GM12801 (cell line): ENCODE measurements around the gene PLEKHB2.

Source experiments
- TF ChIP-seq, protein P1 (sequence below): IDR thresholded peaks from one replicate; pipeline ENCODE4 v1.5.1; 2011; ENCODE audit warnings: control low read depth; ENCODE audit not compliant: insufficient read length; ENCODE audit errors: extremely low read depth

PLEKHB2 gene

DNA sequence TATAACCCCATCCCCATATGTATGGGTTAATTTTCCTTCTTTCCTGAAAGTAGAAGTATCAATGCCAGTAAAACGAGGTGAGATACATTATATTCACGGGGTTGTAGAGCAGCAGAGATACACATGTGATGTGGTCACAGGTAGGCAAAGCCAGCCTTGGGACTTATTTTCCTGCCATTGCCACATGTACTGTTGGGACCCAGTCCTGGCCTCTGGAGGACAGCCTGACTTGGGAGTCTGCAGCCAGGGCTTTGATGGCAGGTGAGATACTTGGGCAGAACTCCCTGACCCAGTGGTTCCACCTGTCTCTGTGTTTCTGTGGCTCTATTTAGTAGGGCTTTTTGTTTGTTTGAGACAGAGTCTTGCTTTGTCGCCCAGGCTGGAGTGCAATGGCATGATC lies 18.1 kb downstream of the PLEKHB2 start:
- TF ChIP-seq, protein P1, sequence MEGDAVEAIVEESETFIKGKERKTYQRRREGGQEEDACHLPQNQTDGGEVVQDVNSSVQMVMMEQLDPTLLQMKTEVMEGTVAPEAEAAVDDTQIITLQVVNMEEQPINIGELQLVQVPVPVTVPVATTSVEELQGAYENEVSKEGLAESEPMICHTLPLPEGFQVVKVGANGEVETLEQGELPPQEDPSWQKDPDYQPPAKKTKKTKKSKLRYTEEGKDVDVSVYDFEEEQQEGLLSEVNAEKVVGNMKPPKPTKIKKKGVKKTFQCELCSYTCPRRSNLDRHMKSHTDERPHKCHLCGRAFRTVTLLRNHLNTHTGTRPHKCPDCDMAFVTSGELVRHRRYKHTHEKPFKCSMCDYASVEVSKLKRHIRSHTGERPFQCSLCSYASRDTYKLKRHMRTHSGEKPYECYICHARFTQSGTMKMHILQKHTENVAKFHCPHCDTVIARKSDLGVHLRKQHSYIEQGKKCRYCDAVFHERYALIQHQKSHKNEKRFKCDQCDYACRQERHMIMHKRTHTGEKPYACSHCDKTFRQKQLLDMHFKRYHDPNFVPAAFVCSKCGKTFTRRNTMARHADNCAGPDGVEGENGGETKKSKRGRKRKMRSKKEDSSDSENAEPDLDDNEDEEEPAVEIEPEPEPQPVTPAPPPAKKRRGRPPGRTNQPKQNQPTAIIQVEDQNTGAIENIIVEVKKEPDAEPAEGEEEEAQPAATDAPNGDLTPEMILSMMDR: no peak

DNA sequence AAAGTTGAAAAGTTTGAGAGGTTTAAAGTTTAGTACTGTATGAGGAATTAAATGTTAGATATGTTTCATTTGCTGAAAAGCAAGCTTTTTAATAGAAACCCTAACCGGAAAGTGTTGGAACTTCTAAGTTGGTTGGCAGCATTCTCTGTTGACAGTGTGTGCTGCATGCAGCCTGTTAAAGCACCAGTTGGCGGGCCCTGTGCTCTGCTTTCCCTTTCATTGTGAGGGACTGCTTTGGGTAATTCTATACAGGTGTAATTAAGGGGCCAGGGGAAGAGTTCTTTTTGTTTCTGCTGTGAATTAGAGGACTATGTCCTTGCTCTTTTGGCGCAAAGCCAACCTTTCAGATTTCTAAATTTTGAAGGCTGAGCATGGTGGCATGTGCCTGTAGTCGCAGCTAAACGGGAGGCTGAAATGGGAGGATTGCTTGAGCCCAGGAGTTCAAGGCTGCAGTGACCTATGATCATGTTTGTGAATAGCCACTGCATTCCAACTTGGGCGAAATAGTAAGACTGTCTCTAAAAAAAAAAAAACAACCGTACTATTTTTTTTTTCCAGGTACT lies 20.1 kb downstream of the PLEKHB2 start:
- TF ChIP-seq, protein P1: no peak

DNA sequence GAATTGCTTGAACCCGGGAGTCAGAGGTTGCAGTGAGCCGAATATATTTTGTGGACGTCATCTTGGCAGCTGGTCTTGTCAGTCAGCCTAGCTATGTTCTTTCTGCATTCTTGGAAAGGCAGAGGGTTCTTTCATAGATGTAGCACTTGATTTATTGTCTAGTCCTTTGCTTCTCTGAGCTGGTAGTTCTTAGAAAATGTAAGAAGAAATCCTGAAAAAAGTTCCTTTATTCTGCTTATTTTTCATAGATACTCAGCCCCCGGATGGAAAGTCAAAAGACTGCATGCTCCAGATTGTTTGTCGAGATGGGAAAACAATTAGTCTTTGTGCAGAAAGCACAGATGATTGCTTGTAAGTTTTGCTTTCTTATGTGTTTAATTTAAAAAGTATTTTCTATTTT lies 21.3 kb downstream of the PLEKHB2 start:
- TF ChIP-seq, protein P1: no peak

DNA sequence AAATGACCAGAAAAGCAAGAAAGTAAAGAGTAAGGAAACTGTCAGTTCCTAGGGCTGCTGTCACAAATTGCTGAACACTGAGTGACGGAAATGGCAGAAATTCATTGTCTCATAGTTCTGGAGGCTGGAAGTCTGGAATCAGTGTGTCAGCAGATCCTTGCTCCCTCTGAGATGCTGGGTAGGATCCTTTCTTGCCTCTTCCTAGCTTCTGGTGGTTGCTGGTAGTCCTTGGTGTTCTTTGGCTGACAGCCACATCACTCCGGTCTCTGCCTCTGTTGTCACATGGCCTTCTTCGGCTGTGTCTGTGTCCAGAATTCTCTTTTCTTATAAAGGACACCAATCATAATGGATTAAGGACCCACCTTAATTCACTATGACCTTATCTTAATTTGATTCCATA lies 21.9 kb downstream of the PLEKHB2 start:
- TF ChIP-seq, protein P1: no peak

DNA sequence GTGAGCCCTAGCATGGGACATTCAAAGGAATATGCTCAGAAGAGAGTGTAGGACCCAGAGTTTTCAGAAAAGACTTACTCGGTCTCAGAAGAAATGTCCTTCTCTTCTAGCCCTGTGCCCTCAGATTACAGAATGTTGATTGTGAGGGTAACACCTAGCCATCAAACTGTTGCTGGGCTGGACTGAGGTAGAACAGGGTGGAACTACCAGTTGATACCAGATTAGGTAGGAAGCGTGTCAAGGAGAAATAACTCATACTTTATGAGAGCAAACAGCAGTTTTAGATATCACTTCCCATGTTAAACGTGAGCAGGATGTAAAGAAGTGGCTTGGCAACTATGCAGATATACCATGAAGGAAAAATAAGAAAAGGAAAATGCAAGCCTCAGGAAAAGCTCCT lies 22.8 kb downstream of the PLEKHB2 start:
- TF ChIP-seq, protein P1: no peak

DNA sequence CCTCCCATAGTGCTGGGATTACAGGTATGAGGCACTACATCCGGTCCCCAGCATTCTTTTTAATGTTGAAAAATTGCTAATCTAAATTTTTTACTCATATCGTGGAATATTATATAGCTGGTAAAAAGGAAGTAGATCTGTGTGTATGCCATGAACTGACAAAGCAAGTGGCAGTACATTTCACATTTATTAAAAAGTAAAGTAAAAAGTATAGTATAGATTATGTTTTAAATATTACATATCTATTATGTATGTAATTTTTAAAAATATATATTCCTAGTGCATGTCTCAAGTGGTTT lies 25.1 kb downstream of the PLEKHB2 start:
- TF ChIP-seq, protein P1: no peak

DNA sequence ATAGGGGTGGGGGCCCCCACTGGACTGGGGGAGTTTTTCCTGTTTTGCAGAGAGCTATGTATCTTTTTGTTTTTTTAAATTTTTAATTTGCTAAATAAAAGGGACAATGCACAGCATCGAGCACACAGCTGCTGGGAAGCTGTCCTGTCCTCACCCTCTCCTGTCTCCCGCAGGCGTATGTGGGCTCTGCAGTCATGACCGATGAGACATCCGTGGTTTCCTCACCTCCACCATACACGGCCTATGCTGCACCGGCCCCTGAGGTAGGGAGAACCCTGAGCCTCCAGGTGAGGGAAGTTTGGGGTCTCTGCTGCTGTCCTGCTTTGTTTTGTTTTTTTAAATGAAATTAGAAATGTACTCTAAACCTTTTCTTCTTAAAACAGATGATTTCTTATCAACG lies 27.6 kb downstream of the PLEKHB2 start:
- TF ChIP-seq, protein P1: no peak

DNA sequence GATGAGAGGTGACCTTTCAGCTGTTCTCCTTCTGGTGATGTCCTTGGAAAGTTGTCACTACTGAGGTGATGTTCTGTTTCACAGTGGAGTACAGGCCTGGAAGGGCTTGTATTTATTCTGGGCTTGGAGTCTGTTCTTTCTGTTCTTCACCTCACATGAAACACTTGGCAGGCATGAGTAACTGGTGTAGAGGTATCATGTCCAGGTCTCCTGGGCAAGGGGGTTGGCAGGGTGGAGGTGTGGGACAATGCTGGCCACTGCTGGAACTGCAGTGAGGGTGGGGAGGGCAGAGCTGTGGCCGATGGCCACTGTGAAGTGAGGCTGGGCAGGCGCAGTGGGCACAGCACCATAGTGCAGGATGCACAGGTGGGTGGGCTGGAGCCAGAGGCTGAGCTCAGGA lies 35.4 kb downstream of the PLEKHB2 start:
- TF ChIP-seq, protein P1: no peak
